Stimulated activated CD4-positive, alpha-beta T cell treated with anti-CD3 and anti-CD28 coated beads, TNF-alpha, amount 100 ng/mL, for 24 hours (primary cell): Measurements from ENCODE around the gene PCGF3.

Source experiments
- DNase-seq, 3 experiments: peaks; one replicate each; pipeline ENCODE4 v3.0.0-alpha.2; 2020; ENCODE audit warnings: low read depth in 3 of 3

PCGF3 gene, protein sequence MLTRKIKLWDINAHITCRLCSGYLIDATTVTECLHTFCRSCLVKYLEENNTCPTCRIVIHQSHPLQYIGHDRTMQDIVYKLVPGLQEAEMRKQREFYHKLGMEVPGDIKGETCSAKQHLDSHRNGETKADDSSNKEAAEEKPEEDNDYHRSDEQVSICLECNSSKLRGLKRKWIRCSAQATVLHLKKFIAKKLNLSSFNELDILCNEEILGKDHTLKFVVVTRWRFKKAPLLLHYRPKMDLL

DNA sequence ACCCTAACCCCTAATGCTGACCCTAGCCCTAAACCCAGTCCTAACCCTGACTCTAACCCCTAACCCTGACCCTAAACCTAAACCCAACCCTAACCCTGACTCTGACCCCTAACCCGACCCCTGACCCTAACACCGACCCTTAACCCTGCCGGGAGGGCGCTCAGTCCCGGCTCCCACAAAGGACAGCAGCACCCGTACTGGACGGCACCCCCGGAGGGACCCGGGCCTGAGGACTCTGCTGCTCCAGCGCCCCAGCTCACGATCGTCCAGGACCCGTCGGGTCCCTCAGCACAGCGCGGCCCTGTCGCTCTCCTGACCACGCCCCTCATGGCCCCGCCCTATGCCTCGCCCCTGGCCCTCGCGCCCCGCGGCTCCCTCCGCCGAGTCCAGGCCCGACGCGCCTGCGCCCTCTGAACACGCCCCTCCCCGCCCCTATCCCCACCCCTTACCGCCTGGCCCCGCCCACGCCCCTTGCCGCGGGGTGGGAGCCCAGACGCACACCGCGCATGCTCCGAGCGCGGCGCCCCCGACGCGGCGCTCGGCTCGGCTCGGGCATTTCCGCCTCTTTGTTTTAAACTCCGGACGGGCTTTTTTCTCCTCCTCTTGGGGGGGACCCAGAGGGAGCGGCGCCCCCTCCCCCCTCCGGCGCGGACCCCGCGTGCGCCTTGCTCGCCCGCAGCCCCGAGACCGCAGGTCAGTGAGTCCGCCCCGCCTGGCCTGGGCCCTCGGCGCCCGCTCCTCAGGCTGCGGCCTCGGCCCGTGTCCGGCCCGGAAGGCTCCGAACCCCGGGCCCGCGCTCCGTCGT, at the start of gene PCGF3:
Gene PCGF3, plus strand, starts transcription at position 555 of the 805 bp plus-strand sequence. CDS start 27,849 bp downstream, outside the sequence.
- DNase-seq, result peak; percentile 94 to 97 (median 94)

DNA sequence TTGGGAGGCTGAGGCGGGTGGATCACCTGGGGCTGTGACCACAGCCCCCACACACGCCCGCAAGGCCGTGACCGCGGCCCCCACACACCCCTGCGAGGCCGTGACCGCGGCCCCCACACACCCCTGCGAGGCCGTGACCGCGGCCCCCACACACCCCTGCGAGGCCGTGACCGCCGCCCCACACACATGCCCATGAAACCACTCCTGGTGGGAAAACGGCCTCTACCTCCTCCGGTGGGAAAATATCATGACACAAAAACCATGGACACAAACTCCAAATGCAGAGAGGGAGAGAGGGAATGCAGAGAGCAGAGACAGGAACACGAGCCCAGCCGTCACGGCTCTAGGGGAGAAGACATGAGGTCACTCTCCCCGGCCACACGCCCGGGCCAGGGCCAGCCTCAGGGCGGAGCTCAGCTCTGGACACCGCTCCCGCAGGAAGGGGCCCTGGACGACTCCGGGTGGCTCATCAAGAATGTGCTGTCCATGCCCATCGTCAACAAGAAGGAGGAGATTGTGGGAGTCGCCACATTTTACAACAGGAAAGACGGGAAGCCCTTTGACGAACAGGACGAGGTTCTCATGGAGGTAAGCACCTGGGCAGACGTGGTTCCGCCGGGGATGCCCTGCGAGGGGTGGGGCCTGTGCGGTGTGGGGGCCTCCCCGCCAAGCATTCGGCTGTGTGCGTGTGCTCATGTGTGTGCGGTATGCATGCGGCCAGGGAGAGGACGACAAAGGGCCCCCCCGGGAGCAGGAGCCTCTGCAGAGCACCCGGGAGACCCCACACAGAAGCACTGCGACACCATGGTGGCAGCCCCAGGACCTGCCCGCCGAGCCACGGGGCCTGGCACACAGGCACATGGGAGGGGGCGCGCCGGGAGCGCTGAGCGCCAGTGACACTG, 48.9 kb upstream of the PCGF3 start:
- no peak for DNase-seq

DNA sequence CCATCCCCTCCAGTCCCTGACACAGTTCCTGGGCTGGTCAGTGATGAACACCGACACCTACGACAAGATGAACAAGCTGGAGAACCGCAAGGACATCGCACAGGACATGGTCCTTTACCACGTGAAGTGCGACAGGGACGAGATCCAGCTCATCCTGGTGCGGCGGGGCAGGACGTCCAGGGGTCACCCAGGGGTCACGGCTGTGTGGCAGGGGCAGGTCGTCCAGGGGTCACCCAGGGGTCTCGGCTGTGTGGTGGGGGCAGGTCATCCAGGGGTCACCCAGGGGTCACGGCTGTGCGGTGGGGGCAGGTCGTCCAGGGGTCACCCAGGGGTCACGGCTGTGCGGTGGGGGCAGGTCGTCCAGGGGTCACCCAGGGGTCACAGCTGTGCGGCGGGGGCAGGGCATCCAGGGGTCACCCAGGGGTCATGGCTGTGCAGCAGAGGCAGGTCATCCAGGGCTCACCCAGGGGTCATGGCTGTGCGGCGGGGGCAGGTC, 48.2 kb upstream of the PCGF3 start:
- DNase-seq, result no peak

DNA sequence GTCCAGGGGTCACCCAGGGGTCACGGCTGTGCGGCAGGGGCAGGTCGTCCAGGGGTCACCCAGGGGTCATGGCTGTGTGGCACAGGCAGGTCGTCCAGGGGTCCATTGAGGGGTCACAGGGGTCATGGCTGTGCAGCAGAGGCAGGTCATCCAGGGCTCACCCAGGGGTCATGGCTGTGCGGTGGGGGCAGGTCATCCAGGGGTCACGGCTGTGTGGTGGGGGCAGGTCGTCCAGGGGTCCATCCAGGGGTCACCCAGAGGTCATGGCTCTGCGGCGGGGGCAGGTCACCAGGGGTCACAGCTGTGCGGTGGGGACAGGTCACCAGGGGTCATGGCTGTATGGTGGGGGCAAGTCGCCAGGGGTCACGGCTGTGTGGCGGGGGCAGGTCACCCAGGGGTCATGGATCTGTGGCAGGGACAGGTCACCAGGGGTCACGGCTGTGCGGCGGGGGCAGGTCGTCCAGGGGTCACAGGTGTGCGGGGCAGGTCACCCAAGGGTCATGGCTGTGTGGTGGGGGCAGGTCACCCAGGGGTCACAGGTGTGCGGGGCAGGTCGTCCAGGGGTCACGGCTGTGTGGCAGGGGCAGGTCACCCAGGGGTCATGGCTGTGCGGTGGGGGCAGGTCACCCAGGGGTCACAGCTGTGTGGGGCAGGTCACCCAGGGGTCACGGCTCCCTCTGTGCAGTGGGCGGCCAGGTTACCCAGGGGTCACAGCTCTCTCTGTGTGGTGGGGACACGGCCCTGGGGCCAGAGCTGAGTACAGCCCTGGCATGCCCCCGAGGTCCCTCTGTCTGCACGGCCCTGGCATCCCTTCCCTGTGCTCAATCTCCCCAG, 47.6 kb upstream of the PCGF3 start:
- no peak for DNase-seq

DNA sequence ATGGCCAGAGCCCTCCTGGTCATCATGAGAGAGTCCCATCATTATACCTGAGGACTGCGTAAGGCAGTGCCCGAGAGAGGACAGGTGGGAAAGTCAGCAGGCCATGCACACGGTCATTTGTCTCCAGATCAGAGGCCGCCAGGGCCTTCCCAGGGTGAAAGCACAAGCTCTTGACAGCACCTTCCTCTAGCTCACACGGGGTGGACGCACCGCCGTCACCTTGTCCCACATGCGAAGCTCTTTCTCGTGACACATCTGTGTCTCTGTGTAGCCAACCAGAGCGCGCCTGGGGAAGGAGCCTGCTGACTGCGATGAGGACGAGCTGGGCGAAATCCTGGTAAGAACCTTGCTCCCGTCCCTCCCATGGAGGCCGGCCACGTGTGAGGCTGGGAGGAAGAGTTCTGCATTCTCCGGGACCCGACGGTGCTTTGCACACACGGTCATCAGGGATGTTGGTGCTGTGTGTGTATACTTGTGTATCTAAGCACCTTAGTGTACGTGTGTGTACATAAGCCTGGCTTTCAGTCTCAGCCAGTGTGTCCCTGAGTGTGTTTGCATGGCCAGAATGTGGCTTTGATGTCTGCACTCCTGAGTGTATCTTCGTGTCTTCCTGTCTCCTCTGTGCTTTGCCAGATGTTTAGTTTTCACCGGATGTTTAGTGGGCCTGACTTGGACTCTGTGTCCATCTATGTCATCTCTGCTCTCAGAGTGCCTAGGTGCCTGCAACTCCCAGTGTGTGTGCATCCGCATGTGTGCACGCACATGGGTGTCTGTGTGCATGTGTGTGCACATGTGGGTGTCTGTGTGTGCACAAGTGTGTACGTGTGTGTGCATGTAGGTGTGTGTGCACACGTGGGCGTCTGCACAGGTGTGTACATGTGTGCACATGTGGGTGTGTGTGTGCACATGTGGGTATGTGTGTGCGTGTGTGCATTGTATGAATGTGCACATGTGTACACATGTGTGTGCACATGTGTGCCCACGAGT, 46.7 kb upstream of the PCGF3 start:
- DNase-seq, result no peak

DNA sequence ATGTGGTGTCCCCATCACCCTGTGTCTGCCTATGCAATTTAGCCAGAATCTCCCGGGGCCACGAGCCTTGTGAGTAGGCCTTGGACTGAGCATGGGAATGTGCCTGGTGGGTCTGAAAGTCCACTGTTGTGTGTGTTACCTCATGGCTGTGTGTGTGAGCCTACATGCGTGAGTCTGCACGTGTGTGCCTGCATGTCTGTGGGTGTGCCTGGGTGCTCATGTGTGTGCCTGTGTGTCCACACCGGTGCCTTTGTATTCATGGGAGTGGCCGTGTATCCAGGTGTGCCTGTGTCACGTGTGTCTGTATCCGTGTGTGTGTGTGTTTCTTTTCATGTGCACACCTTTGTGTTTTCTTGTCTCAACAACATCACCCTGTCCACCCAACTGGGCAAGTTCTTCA, 45.8 kb upstream of the PCGF3 start:
- DNase-seq, result no peak

DNA sequence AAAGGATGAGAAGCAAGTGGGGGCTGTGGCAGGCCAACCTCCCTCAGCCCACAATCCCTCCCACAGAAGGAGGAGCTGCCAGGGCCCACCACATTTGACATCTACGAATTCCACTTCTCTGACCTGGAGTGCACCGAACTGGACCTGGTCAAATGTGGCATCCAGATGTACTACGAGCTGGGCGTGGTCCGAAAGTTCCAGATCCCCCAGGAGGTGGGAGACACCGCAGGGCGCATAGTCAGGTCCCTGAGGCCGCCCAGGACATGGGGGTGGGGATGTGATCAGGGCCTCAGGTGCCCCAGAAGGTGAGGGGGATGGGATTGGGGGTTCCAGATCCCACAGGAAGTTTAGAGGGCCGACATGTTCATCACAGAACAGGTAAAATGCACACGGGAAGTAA, 45.2 kb upstream of the PCGF3 start:
- no peak for DNase-seq

DNA sequence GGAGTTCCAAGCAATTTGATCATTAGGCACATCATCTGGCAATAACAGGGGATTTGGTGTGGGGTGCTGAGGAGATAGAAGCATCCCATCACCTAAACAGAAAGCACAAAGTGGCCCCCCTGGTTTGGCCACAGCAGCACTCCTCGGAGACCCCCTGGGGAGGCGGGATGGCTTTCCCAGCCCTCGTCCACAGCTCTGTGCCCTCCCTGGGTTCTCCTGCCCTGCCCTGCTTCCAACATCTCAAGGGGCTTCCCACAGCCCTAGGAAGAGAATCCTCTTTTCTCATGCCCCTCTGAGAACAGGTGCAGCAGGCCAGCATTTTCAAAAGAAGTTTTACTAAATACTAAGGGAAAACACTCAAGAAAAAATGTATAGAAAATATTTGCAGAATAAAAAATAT, 44.4 kb upstream of the PCGF3 start:
- no peak for DNase-seq

DNA sequence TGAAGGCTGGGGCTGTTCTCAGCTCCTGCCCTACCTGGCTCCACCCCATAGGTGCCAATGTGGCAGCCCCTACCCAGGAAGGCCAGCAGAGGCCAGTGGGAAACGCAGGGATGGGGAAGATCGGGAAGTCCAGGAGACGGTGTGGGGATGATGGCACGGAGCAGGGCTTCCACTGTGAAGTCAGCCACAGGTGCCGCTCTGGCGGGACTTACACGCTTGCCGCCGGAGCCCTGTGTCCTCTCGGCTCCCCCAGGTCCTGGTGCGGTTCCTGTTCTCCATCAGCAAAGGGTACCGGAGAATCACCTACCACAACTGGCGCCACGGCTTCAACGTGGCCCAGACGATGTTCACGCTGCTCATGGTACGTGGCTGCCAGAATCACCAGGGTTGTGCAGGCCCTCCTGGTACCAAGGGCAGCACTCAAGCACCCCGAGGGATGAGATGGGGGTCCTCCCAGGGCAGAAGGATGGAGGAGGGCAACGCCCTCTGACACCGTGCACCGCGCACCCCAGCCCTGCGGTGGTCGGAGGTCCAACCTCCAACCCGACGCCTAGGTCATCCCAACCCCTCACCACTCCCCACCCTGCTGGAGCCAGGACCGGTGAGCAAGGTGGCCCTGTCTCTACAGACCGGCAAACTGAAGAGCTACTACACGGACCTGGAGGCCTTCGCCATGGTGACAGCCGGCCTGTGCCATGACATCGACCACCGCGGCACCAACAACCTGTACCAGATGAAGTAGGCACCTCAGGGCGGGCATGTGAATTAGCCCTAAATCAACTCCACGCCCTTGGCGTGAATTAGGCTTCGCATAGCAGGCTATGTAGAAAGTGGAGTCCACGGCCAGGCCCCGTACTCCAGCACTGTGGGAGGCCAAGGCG, 43.5 kb upstream of the PCGF3 start:
- DNase-seq, result no peak

DNA sequence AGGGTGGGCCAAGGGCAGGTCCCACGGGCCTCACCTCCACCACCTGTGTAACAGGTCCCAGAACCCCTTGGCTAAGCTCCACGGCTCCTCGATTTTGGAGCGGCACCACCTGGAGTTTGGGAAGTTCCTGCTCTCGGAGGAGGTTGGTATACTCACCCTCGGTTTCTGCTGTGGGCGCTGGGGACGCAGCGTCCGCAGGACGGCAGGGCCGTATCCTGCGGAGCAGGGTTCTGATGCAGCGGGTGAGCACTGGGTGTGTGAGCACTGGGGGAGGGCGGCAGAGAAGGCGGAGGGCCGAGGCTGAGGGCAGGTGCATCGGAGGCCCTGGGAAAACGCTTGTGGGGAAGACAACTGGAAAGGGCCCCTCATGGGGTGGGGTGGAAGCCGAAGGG, 42.6 kb upstream of the PCGF3 start:
- DNase-seq, result no peak

DNA sequence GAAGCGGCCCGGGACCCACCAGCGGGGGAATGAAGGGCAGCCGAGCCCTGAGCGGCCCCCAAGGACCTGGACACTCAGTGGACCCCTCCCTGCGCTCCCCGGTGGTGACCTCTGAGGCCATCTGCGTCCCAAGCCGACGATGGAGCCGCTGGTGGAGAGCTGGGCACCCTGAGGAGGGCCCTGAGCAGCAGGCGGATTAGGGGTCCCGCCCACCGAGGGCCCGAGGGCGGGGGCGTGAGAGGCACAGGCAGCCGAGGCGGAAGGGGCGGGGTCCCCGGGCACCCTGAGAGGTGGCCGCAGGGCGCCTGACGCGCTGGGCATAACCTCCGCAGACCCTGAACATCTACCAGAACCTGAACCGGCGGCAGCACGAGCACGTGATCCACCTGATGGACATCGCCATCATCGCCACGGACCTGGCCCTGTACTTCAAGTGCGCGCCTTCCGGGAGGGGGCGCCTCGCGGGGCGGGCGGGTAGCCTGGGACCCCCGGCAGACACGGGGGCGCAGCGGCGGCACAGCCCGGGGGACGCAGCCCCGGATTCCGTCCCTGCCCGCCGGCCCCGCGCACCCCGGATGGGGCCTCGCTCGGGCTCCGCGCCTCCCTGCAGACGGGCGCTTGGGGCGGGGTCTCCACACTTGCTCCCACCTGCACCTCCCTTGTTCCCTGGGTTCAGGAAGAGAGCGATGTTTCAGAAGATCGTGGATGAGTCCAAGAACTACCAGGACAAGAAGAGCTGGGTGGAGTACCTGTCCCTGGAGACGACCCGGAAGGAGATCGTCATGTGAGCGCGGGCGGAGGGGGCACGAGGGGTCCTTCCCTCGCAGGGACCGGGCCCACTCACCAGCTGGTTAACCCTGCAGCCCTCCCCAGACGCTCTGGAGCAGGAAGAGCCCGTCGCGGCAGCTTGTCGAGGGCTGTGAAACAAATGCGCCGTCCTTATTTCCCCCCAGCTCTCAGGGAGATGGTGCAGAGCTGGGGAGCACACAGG, 41.9 kb upstream of the PCGF3 start:
- peak; percentile 34 to 79 (median 53) for DNase-seq

DNA sequence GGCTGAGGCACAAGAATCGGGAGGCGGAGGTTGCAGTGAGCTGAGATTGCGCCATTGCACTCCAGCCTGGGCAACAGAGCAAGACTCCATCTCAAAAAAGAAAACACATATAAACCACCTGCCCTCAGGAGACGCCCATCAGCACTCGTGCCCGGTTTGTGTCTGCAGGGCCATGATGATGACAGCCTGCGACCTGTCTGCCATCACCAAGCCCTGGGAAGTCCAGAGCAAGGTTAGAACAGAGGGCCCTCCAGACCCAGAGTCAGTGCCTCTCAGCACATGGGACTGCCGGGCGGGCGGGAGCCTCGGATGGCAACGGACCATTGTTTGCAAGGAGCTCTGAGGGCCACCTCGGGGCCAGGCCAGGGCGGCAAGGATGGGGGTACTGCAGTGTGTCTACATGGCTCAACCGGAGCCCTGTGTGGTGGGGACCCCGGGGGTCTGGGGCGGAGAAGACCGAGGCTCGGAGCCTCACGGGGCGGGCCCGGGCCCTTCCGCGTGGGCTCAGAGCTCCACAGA, 40.9 kb upstream of the PCGF3 start:
- DNase-seq, result no peak

DNA sequence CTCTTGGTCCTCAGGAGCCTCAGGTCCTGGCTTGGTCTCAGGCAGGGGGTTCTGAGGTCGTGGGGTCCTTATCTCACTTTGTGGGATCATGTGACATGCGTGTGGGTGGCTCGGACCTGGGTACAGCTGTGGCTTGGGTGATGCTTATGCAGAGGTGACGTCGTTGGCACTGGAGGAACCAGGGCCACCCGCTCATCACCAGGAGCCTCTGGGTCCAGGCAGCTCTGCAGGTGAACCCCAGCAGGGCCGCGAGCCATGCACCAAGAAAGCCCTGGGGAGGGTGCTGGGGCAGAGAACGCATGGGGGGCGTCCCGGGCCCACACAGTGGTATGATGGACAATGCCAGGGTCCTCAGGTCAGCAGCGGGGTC, 40.3 kb upstream of the PCGF3 start:
- DNase-seq, result no peak

DNA sequence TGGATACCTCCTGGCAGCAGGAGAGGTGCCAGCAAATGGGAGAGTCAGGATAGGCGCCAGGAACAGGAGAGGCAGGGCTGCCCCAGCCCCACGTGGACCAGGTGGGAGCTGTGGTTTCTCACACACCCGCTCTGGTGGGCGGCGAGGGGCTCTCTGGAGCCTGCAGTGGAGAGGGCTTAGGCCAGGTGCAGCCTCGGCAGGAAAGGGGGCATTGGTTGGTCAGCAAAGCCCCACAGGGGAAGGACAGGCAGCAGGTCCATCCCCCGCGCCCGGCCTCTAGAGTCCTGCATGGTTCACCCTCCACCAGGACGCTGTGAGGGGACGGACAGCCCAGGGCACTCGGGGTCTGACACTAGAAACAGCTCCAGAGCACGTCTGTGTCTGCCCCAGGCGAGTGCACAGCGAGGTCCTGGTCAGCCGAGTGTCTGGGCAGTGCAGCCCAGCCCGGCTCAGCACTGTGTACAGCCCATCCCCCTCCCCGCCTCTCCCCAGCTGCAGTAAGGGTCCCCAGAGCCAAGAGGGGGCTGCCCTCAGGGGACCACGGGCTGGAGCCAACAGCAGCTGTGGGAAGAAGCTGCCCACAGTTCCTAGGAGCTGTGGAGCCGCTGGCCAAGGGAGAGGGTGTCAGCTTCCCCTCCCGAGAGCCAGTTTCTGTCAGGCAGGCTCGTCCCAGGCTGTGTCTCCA, 39.7 kb upstream of the PCGF3 start:
- DNase-seq, result no peak

DNA sequence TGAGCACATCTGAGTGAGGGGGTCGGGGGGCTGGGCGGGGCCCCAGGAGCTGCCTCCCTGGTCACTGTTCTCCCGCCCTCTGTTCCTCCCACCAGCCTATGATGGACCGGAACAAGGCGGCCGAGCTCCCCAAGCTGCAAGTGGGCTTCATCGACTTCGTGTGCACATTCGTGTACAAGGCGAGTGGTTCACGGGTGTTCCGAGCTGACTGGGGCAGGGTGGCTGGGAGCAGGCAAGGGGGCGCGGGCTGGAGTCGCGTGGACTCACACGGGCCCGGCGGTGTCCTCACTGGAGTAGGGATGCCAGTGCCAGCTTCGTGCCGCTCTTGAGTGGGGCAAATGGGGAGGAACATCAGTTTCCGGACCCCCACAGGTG, 39.2 kb upstream of the PCGF3 start:
- DNase-seq, result no peak

DNA sequence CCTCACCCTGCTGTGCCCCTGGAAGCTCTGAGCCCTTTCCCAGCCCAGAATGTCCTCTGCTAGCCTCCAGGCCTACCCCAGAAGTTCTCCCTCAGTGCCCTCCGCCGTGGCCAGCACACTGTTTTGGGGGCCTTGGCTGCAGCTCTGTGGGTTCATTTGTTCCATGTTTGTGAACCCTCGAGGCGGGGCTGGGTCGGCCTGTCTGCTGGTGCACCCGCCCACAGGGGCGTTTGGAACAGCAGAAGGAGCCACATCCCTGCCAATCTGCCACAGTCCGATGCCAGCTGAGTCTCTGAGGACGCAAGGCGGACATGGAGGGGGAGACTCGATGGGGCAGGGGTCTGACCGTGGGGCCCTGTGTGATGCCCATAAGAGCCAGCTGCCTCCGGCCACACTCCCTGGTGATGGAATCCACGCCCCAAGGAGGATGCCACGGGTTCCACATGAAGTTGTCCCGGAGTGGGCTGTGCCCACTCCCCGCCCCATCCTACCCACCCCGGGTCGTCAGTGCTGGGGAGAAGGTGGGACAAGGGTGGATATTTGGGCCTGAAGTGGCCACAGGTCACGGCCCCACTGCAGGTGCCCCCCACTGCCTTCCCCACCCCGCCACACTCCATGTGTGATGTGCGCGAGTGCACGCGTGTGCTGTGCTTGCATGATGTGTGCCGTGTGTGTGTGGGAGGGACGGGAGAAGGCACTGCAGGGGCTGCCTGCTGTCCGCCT, 38.6 kb upstream of the PCGF3 start:
- DNase-seq, result no peak
